Measurements from ENCODE around the gene GNA14. TPM values are rescaled to one million over a fixed set of nuclear protein-coding genes. Genes with fewer than 3 reads are reported as not detected.

The GNA14 gene
- total and polyA plus RNA-seq, 2 of the 8 experiments (the other 6 are each of a cell fraction or from before 2014, with no cell fraction given): 3.4 to 6.3 TPM

- Histone ChIP-seq H3K18ac (ENCODE audit: extremely low read depth, low read length) (no peak overlapping the region), H2BK5ac (ENCODE audit: low read depth, low read length) (no peak overlapping the region), H4K5ac (ENCODE audit: insufficient read length, low read depth, low read length) (no peak overlapping the region), H2BK15ac (ENCODE audit: low read length) (no peak overlapping the region), H3K56ac (replicated peaks; ENCODE audit: insufficient read length, low read depth, low read length) (no peak overlapping the region), H4K91ac (replicated peaks; ENCODE audit: insufficient read length, low read length) (no peak overlapping the region), H4K8ac (ENCODE audit: extremely low read depth, insufficient read depth, low read length) (no peak overlapping the region), H2BK120ac (replicated peaks; ENCODE audit: low read depth, low read length) (no peak overlapping the region), H3K4me1 (replicated peaks in 1 of 4; ENCODE audit: control insufficient read depth in 3 of 4, insufficient read depth in 4 of 4, low read length in 3 of 4) (peaks cover 0 to 1% (median 0%) of the 10 kb centered on the region in 4 experiments; a peak in 2 of 7 replicates), H4K20me1 (replicated peaks in 1 of 2; ENCODE audit: control insufficient read depth in 1 of 2, insufficient read depth in 2 of 2, low read length in 2 of 2) (no peaks in the 10 kb centered on the region), H3K36me3 (ENCODE audit: control insufficient read depth in 2 of 4, insufficient read depth in 4 of 4, low read length in 3 of 4) (no peaks in the 10 kb centered on the region), H3K4ac (replicated peaks; ENCODE audit: insufficient read length, low read depth, low read length) (no peak overlapping the region), H2BK12ac (ENCODE audit: low read depth, low read length) (no peak overlapping the region), H2AFZ (ENCODE audit: low read length) (no peak overlapping the region), H3K9ac (replicated peaks in 1 of 4; ENCODE audit: extremely low read depth in 1 of 4, low read depth in 3 of 4, low read length in 3 of 4) (no peak overlapping the region), H2BK20ac (ENCODE audit: low read length) (no peak overlapping the region), H3K27ac (ENCODE audit: low read depth, low read length) (no peak overlapping the region), H3K4me3 (ENCODE audit: extremely low read depth in 1 of 4, insufficient read depth in 2 of 4, low read depth in 3 of 4, low read length in 4 of 4) (no peak overlapping the region), H3K79me2 (ENCODE audit: control insufficient read depth in 1 of 2, insufficient read depth in 2 of 2, low read length in 2 of 2) (no peaks in the 10 kb centered on the region), H3K27me3 (replicated peaks in 1 of 4; ENCODE audit: control insufficient read depth in 3 of 4, extremely low read depth in 1 of 4, insufficient read depth in 3 of 4, low read length in 3 of 4) (no peaks in the 10 kb centered on the region), H3K4me2 (ENCODE audit: insufficient read depth in 1 of 2, low read depth in 2 of 2, low read length in 2 of 2) (no peak overlapping the region), H2AK5ac (ENCODE audit: low read depth, low read length) (no peak overlapping the region), H3K14ac (ENCODE audit: insufficient read length) (no peak overlapping the region), H3K23me2 (ENCODE audit: low read depth, low read length) (no peaks in the 10 kb centered on the region), H3K79me1 (ENCODE audit: low read depth, low read length) (no peaks in the 10 kb centered on the region), H3K9me3 (ENCODE audit: insufficient read depth in 2 of 2, low read depth in 1 of 2, low read length in 1 of 2) (no peaks in the 10 kb centered on the region; a peak in 1 of 4 replicates), H3K23ac (ENCODE audit: insufficient read length) (no peak overlapping the region)
- FAIRE-seq (no peak), DNase-seq (ENCODE audit: low read depth in 1 of 2, low spot score in 2 of 2) (no peak)
- 92% methylated on average over 2 of the region's 2 CpGs; no CpG with 5 or more reads in 1 of the 2 experiments for WGBS, 2 experiments (ENCODE audit: extremely low coverage in 1 of 2, insufficient coverage in 1 of 2, insufficient read length in 1 of 2, insufficient replicate concordance in 2 of 2, low coverage in 1 of 2, low lambda C conversion rate in 2 of 2, missing lambda C conversion rate in 1 of 2)
- no peak for TF ChIP-seq ATF3 (IDR thresholded peaks at IDR 0.05; ENCODE audit: insufficient read depth, low read depth, low read length)
- no peak for TF ChIP-seq ZNF274 (IDR thresholded peaks at IDR 0.05; ENCODE audit: borderline replicate concordance, extremely low read depth, low read length)
- no peak for TF ChIP-seq TEAD4 (IDR thresholded peaks at IDR 0.05; ENCODE audit: low read depth, low read length)
- no peak for TF ChIP-seq CTBP2 (IDR thresholded peaks at IDR 0.05; ENCODE audit: borderline replicate concordance, insufficient read depth, insufficient read length, low read length)
- TF ChIP-seq CTCF (IDR thresholded peaks at IDR 0.05; ENCODE audit: control extremely low read depth in 1 of 3, insufficient read depth in 1 of 3, low read depth in 1 of 3, low read length in 3 of 3): no peak
- CTCF ChIA-PET (ENCODE audit: partially characterized antibody): interaction anchor here (0.8 to 1.0 kb wide), 3 partner anchors 11 to 121 kb away, joined by 3 to 4 read pairs (median 3); no protein-coding TSS in a partner anchor
- POLR2A ChIA-PET (ENCODE audit: partially characterized antibody): no interaction called here
These were observed 124.2 kb downstream of the GNA14 start for GRCh38 chr9:77523891-77524290.

Measured in H1 (cell line).